ENCODE results near the gene LIME1. TPM values are rescaled to one million over a fixed set of nuclear protein-coding genes. Genes with fewer than 3 reads are reported as not detected.

Gene LIME1
- total RNA-seq, 2 donors from 2014 or later = 7.6 to 10.1 TPM

- 1 to 7% methylated on average over 18 to 28 of the region's 29 CpGs for WGBS, 2 experiments (ENCODE audit: insufficient coverage in 1 of 2, insufficient read length in 1 of 2)
- peaks cover 8% of the 10 kb centered on the region for H3K4me1 ChIP-seq (ENCODE audit: control insufficient read depth, insufficient read depth, low read length)
- H3K4me3 ChIP-seq (ENCODE audit: low read length) = peak overlapping the region; percentile 86
- no peaks in the 10 kb centered on the region for H3K27me3 ChIP-seq (ENCODE audit: control insufficient read depth, insufficient read depth, low read length, poor library complexity, severe bottlenecking)
- H3K9ac ChIP-seq (ENCODE audit: extremely low read depth, low read length, poor library complexity, severe bottlenecking) = peak overlapping the region; percentile 78
- Mint-ChIP-seq H3K36me3 (ENCODE audit: low read depth) (peaks cover 19% of the 10 kb centered on the region), H3K4me3 (peak overlapping the region; percentile 60), H3K27ac (no peak overlapping the region), H3K9me3 (no peaks in the 10 kb centered on the region), H3K27me3 (ENCODE audit: insufficient read depth) (peaks cover 1% of the 10 kb centered on the region), H3K4me1 (no peaks in the 10 kb centered on the region)
- no peaks in the 10 kb centered on the region for H3K9me3 ChIP-seq (ENCODE audit: control insufficient read depth, low read length)
- peaks cover 29% of the 10 kb centered on the region for H3K36me3 ChIP-seq (ENCODE audit: control insufficient read depth, insufficient read depth, low read length)
- peak; percentile 90 for DNase-seq
- H3K27ac ChIP-seq (ENCODE audit: low read depth, low read length) = peak overlapping the region; percentile 79
- TF ChIP-seq CTCF (conservative IDR thresholded peaks at IDR 0.05) = peak; percentile 42
Measured at GRCh38 chr20:63740627-63741353, 4.3 kb downstream of the LIME1 start.

GRCh38 chr20:63741354-63741675 lies 4.9 kb downstream of the LIME1 start:
- Mint-ChIP-seq H3K9me3 (no peaks in the 10 kb centered on the region), H3K27me3 (ENCODE audit: insufficient read depth) (peaks cover 1% of the 10 kb centered on the region), H3K4me3 (peak overlapping the region; percentile 60), H3K4me1 (no peaks in the 10 kb centered on the region), H3K36me3 (ENCODE audit: low read depth) (peaks cover 15% of the 10 kb centered on the region), H3K27ac (no peak overlapping the region)
- Histone ChIP-seq H3K4me1 (ENCODE audit: control insufficient read depth, insufficient read depth, low read length) (peaks cover 8% of the 10 kb centered on the region), H3K9ac (ENCODE audit: extremely low read depth, low read length, poor library complexity, severe bottlenecking) (peak overlapping the region; percentile 78), H3K36me3 (ENCODE audit: control insufficient read depth, insufficient read depth, low read length) (peaks cover 29% of the 10 kb centered on the region), H3K4me3 (ENCODE audit: low read length) (peak overlapping the region; percentile 86), H3K27ac (ENCODE audit: low read depth, low read length) (peak overlapping the region; percentile 79), H3K9me3 (ENCODE audit: control insufficient read depth, low read length) (no peaks in the 10 kb centered on the region), H3K27me3 (ENCODE audit: control insufficient read depth, insufficient read depth, low read length, poor library complexity, severe bottlenecking) (no peaks in the 10 kb centered on the region)
- 30 to 60% methylated on average over 3 to 6 of the region's 6 CpGs for WGBS, 2 experiments (ENCODE audit: insufficient coverage in 1 of 2, insufficient read length in 1 of 2)
- no peak for DNase-seq
- TF ChIP-seq CTCF (conservative IDR thresholded peaks at IDR 0.05) = no peak

GRCh38 chr20:63741676-63742380 lies 5.4 kb downstream of the LIME1 start:
- peak overlapping the region; percentile 78 for H3K9ac ChIP-seq (ENCODE audit: extremely low read depth, low read length, poor library complexity, severe bottlenecking)
- Mint-ChIP-seq H3K9me3 (no peaks in the 10 kb centered on the region), H3K4me1 (no peaks in the 10 kb centered on the region), H3K4me3 (peak overlapping the region; percentile 60), H3K27ac (no peak overlapping the region), H3K36me3 (ENCODE audit: low read depth) (peaks cover 14% of the 10 kb centered on the region), H3K27me3 (ENCODE audit: insufficient read depth) (peaks cover 1% of the 10 kb centered on the region)
- WGBS, 2 experiments (ENCODE audit: insufficient coverage in 1 of 2, insufficient read length in 1 of 2) = 91 to 93% methylated on average over 18 to 30 of the region's 30 CpGs
- H3K4me1 ChIP-seq (ENCODE audit: control insufficient read depth, insufficient read depth, low read length) = peaks cover 8% of the 10 kb centered on the region
- peak overlapping the region; percentile 86 for H3K4me3 ChIP-seq (ENCODE audit: low read length)
- DNase-seq = peak; percentile 43
- no peak for TF ChIP-seq CTCF (conservative IDR thresholded peaks at IDR 0.05)
- peaks cover 29% of the 10 kb centered on the region for H3K36me3 ChIP-seq (ENCODE audit: control insufficient read depth, insufficient read depth, low read length)
- H3K27ac ChIP-seq (ENCODE audit: low read depth, low read length) = no peak overlapping the region
- H3K27me3 ChIP-seq (ENCODE audit: control insufficient read depth, insufficient read depth, low read length, poor library complexity, severe bottlenecking) = no peaks in the 10 kb centered on the region
- H3K9me3 ChIP-seq (ENCODE audit: control insufficient read depth, low read length) = no peaks in the 10 kb centered on the region
